Thyroid gland (tissue), 4 donors: Measurements from ENCODE around the gene CLEC18C.
"Not testable (repeated sequence)": the region's sequence is repeated elsewhere in the genome, so short reads cannot be mapped to it uniquely, and the experiment has no call there.

ENCODE experiments used
- POLR2A ChIP-seq, 2 donors: fragments of 450-650 bp; IDR thresholded peaks; one replicate each; pipeline ENCODE4 v1.6.1; 2017; ENCODE audit warnings: antibody characterized with exemption in 2 of 2, mild to moderate bottlenecking in 2 of 2, moderate library complexity in 1 of 2
- TF ChIP-seq, protein P1 (sequence below), 6 experiments: fragments of 200-600 bp in 3 of 6; fragments of 450-650 bp in 3 of 6; sonication (generic) in 3 of 6; IDR thresholded peaks; one replicate each; pipeline ENCODE4 v1.5.1; 2016 to 2019; ENCODE audit warnings: antibody characterized with exemption in 6 of 6, mild to moderate bottlenecking in 2 of 6, inconsistent platforms in 1 of 6, moderate library complexity in 1 of 6

GRCh38 chr16:70142739-70143138, 30.8 kb upstream of the CLEC18C start:
- TF ChIP-seq, protein P1, sequence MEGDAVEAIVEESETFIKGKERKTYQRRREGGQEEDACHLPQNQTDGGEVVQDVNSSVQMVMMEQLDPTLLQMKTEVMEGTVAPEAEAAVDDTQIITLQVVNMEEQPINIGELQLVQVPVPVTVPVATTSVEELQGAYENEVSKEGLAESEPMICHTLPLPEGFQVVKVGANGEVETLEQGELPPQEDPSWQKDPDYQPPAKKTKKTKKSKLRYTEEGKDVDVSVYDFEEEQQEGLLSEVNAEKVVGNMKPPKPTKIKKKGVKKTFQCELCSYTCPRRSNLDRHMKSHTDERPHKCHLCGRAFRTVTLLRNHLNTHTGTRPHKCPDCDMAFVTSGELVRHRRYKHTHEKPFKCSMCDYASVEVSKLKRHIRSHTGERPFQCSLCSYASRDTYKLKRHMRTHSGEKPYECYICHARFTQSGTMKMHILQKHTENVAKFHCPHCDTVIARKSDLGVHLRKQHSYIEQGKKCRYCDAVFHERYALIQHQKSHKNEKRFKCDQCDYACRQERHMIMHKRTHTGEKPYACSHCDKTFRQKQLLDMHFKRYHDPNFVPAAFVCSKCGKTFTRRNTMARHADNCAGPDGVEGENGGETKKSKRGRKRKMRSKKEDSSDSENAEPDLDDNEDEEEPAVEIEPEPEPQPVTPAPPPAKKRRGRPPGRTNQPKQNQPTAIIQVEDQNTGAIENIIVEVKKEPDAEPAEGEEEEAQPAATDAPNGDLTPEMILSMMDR (IDR thresholded peaks at IDR 0.05): not testable (repeated sequence)
- not testable (repeated sequence) for TF ChIP-seq POLR2A (IDR thresholded peaks at IDR 0.05)
